ENCODE measurements around the gene SLCO4A1.

The SLCO4A1 gene

GRCh38 chr20:62634330-62634967 is 7.9 kb upstream of the SLCO4A1 start:
- in situ Hi-C loops (cut with MboI; ENCODE audit: low sequenced_read_pairs): no loop called here

DNA sequence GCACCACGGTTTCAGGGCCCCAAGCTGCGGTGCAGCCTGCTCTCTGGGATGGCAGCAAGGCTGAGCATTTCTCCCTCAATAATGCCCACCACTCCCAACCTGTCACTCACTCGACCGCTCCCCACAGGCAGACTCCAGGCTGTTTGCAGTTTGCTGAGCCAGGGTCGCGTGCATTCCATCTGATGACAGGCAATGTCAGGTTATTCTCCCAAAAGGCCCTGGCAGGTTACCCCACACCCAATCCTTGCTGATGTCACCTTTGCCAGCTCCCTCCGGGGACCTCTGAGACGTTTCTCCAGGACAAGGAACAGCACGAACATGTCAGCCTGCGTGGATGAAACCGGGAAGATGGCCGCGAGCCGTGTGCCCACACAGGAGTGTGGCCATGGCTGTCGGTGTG is 7.1 kb upstream of the SLCO4A1 start:
- in situ Hi-C loops (cut with MboI; ENCODE audit: low sequenced_read_pairs): no loop called here

GRCh38 chr20:62635852-62636251 is 6.5 kb upstream of the SLCO4A1 start:
- in situ Hi-C loops (cut with MboI; ENCODE audit: low sequenced_read_pairs): no loop called here

- in situ Hi-C loops (cut with MboI; ENCODE audit: low sequenced_read_pairs): no loop called here
Observed at GRCh38 chr20:62636446-62636845, 5.9 kb upstream of the SLCO4A1 start.

- in situ Hi-C loops (cut with MboI; ENCODE audit: low sequenced_read_pairs): no loop called here
Observed at GRCh38 chr20:62637110-62637509, 5.2 kb upstream of the SLCO4A1 start.

GRCh38 chr20:62637521-62638054 is 4.7 kb upstream of the SLCO4A1 start:
- in situ Hi-C loops (cut with MboI; ENCODE audit: low sequenced_read_pairs): no loop called here

GRCh38 chr20:62638055-62638570 is 4.2 kb upstream of the SLCO4A1 start:
- in situ Hi-C loops (cut with MboI; ENCODE audit: low sequenced_read_pairs): no loop called here

- in situ Hi-C loops (cut with MboI; ENCODE audit: low sequenced_read_pairs): no loop called here
Observed at GRCh38 chr20:62638679-62639406, 3.5 kb upstream of the SLCO4A1 start.

DNA sequence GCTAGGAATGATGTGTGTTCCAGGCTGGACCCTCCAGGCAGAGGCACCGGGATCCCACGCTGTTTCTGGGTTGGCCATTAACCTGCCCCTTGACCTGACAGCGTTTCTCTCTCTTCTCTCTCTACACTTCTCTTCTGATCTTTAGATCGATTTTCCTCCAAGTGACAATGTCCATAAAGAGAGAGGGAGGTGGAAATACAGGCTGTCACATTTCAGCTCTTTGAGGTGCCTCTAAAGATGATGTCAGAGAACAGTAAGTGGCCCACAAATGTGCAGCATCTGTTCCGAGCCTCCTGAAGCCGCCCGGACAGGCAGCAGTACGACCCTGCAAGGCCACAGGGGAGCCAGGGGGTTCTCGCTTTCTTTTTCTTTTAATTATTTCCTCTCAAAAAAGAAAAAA is 2.5 kb upstream of the SLCO4A1 start:
- in situ Hi-C loops (cut with MboI; ENCODE audit: low sequenced_read_pairs): no loop called here

DNA sequence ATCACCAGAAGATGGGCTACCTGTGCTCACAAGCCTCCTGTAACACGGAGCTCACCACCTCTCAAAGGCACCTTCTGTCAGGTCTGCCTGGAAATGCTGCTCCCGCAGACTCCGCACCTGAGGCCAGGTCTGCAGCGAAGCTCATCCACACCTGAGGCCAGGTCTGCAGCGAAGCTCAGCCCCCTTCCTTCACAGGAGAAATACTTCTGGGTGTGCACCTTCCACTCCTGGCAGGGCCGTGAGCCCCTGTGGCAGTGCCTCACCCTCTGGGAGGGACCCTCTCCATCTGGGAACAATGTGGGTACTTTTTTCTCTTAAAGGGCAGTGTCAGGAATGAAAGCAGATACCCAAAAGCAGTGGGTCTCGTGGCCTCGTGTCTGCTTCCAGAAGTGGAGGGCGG is 1.4 kb upstream of the SLCO4A1 start:
- in situ Hi-C loops (cut with MboI; ENCODE audit: low sequenced_read_pairs): no loop called here

- in situ Hi-C loops (cut with MboI; ENCODE audit: low sequenced_read_pairs): no loop called here
Observed at GRCh38 chr20:62641321-62642050, 817 bp upstream of the SLCO4A1 start.

GRCh38 chr20:62642666-62643520 is 590 bp downstream of the SLCO4A1 start:
- in situ Hi-C loops (cut with MboI; ENCODE audit: low sequenced_read_pairs): no loop called here

- in situ Hi-C loops (cut with MboI; ENCODE audit: low sequenced_read_pairs): no loop called here
Observed at GRCh38 chr20:62643521-62644043, 1.3 kb downstream of the SLCO4A1 start.

DNA sequence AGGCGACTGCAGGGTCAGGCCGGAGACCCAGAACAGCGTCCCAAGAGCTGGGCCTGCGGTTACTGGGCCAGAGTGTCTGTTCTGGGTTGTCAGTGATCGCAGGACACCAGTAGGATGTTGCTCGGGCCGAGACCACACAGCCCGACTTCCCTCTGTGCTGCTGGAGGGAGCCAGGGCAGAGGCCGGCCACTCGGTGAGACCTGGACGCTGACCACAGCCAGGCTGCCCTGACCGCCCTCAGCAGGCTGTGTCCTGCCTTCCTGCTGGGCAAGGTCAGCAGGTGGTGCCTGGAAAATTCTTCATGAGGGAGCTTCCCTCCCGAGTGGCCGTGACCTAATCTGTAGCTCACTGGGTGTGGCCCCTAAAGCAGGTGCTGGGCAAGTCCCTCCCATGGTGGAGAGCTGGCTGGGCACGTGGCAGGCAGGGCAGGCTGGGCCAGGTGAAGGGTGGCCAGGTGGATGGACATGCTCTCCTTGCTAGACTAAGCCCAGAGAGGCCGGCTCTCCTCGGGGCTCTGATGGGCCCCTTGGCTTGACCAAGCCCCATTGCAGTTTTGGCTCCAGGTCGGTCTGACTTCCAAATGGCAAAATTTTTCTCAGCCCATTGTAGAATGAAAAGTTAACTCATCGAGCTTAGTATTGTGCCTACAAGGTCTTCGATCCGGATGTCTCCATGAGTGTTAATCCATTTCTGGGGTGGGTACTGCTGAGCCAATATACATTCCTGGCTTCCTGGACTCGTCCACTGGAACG is 1.9 kb downstream of the SLCO4A1 start:
- in situ Hi-C loops (cut with MboI; ENCODE audit: low sequenced_read_pairs): no loop called here

DNA sequence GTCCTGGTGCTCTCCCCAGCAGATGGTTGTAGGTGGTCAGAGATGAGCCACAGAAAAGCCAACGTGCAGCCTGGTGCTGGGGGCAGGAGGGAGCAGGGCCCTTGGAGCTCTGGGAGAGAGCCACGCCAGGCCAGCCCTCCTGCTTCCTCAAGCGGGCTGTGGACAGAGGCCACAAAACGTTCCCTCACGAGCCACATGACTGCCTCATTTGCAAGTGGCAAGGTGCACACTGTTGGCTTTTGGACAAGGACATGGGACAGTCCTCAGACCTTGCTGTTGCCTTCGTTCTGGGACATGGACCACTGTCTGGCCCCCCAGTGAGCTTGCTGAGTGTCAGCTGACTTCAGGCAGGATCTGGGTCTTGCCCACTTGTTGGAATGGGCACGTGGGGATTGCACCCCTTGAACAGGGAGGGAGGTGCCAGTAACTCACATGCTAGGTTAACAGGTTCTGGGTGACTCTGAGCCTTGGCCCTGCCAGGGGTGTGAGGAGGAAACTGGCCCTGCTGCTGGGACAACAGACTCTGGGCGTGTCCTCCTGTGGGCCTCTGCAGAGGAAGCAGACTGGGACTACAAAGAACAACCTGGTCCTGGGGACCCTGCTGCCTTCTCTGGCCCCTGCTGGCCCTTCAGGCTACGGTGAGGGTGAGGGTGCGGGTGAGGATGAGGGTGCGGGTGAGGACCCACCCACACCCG is 2.6 kb downstream of the SLCO4A1 start:
- in situ Hi-C loops (cut with MboI; ENCODE audit: low sequenced_read_pairs): no loop called here

DNA sequence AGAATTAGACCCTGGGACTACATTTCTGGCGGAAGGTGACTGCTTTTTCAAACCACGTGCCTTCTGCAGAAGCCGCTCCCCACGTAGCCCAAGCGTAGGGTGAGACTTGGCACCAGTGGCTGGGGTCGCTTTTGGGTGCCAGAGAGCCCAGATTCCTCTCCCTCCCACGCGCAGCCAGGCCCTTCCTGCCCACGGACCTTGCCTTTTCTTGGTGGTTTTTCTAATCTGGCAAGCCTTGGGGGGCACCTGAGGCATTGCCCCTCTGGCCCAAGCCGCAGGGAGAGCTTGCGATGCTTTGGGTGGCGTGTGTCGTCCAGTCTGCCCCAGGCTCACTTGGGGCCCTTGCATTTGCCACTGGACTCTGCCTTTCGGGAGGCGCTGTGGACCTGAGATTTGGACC is 3.3 kb downstream of the SLCO4A1 start:
- in situ Hi-C loops (cut with MboI; ENCODE audit: low sequenced_read_pairs): no loop called here

GRCh38 chr20:62646851-62647520 is 4.7 kb downstream of the SLCO4A1 start:
- in situ Hi-C loops (cut with MboI; ENCODE audit: low sequenced_read_pairs): no loop called here

- in situ Hi-C loops (cut with MboI; ENCODE audit: low sequenced_read_pairs): no loop called here
Observed at GRCh38 chr20:62647521-62648317, 5.4 kb downstream of the SLCO4A1 start.

Data from HL-60/S4 treated with retinoic acid at 250 ng/mL for 4 days and 3 days (cell line).